ENCODE measurements around the gene TRIML2. TPM values are rescaled to one million over a fixed set of nuclear protein-coding genes. Genes with fewer than 3 reads are reported as not detected.
A peak's percentile ranks its signal among the peaks of the same experiment; 100 is the strongest.

The TRIML2 gene, protein sequence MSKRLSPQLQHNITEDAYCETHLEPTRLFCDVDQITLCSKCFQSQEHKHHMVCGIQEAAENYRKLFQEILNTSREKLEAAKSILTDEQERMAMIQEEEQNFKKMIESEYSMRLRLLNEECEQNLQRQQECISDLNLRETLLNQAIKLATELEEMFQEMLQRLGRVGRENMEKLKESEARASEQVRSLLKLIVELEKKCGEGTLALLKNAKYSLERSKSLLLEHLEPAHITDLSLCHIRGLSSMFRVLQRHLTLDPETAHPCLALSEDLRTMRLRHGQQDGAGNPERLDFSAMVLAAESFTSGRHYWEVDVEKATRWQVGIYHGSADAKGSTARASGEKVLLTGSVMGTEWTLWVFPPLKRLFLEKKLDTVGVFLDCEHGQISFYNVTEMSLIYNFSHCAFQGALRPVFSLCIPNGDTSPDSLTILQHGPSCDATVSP
- polyA plus RNA-seq (46.9 to 52.5 TPM (median 50.5 TPM) in 3 replicates), polyA minus RNA-seq (8.7 to 21.6 TPM (median 16.2 TPM) in 3 replicates)
- polyA plus RNA-seq (2011; ENCODE audit: low read depth): 11.0 TPM
- polyA plus RNA-seq (2011; cell fraction: cytosol; rRNA removed): 21.3 and 26.7 TPM in 2 replicates
- polyA plus RNA-seq (2011; cell fraction: nucleus; rRNA removed): 121 and 126 TPM in 2 replicates
- polyA plus RNA-seq (2012; ENCODE audit: low replicate concordance): 10.0 and 46.9 TPM in 2 replicates
- 10.9 TPM for polyA minus RNA-seq (2011; cell fraction: cytosol; rRNA and poly(A)+ RNA removed)
- polyA minus RNA-seq (2011; cell fraction: nucleus; rRNA and poly(A)+ RNA removed): 14.9 and 25.8 TPM in 2 replicates

DNA sequence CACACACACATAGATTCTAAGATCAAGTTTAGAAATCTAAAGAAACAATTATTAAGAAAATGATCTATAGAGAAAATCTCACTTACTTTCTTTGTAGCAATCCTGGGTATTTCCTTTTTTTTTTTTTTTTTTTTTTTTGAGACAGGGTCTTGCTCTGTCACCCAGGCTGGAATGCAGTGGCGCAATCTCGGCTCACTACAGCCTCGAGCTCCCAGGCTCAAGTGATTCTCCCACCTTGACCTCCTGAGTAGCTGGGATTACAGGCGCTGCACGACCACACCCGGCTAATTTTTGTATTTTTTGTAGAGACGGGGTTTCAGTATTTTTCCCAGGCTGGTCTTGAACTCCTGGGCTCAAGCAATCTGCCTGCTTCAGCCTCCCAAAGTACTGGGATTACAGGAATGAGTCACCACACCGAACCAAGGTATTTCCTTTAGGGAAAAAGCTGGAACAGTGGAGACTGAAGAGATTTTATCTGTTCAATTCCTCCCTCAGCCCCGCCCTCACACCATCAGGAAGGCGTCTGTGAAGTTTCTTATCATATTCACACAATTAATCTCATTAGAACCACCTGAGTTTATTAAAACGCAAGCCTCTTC is at the start of gene TRIML2:
TRIML2 (minus strand) TSS at position 447 of the 599 bp plus-strand sequence. CDS start 4,235 bp downstream, outside the sequence.
- dilution Hi-C loops (cut with MboI; ENCODE audit: extremely low pct_ligation_motif_present, low sequenced_read_pairs): no loop called here
- Histone ChIP-seq H3K4me2 (ENCODE audit: control insufficient read depth, extremely low read depth, insufficient read depth, low read depth, low read length) (peak within 1 kb of the TSS; percentile 66), H3K4me1 (ENCODE audit: control insufficient read depth, extremely low read depth, insufficient read depth, low read length) (peaks cover 15% of the 10 kb centered on the region), H4K20me1 (ENCODE audit: control insufficient read depth, extremely low read depth, insufficient read depth, low read length) (no peaks in the 10 kb centered on the region), H3K9me3 (ENCODE audit: control insufficient read depth, low read depth, low read length) (no peaks in the 10 kb centered on the region), H3K79me2 (ENCODE audit: control insufficient read depth, insufficient read depth, low read length) (peaks cover 23% of the 10 kb centered on the region), H3K27me3 (ENCODE audit: control insufficient read depth, extremely low read depth, insufficient read depth, low read length) (no peaks in the 10 kb centered on the region), H3K27ac (ENCODE audit: control insufficient read depth, insufficient read depth, low read length) (peak within 1 kb of the TSS; percentile 69), H3K36me3 (ENCODE audit: control insufficient read depth in 2 of 2, extremely low read depth in 1 of 2, insufficient read depth in 2 of 2, low read length in 2 of 2) (no peaks in the 10 kb centered on the region), H3K9ac (ENCODE audit: control insufficient read depth, extremely low read depth, insufficient read depth, low read length) (peak within 1 kb of the TSS; percentile 56), H3K4me3 (ENCODE audit: control insufficient read depth in 2 of 3, extremely low read depth in 1 of 3, insufficient read depth in 2 of 3, low read depth in 1 of 3, low read length in 3 of 3) (peak within 1 kb of the TSS in 2 of 3 experiments; percentile 31 to 79), H3K9me1 (ENCODE audit: control insufficient read depth, extremely low read depth, insufficient read depth, low read length) (no peaks in the 10 kb centered on the region), H2AFZ (ENCODE audit: control insufficient read depth, low read length) (peak within 1 kb of the TSS; percentile 33)
- peak; percentile 75 for FAIRE-seq
- TF ChIP-seq EZH2 (IDR thresholded peaks at IDR 0.05; ENCODE audit: low read length): no peak
- TF ChIP-seq, protein P1, sequence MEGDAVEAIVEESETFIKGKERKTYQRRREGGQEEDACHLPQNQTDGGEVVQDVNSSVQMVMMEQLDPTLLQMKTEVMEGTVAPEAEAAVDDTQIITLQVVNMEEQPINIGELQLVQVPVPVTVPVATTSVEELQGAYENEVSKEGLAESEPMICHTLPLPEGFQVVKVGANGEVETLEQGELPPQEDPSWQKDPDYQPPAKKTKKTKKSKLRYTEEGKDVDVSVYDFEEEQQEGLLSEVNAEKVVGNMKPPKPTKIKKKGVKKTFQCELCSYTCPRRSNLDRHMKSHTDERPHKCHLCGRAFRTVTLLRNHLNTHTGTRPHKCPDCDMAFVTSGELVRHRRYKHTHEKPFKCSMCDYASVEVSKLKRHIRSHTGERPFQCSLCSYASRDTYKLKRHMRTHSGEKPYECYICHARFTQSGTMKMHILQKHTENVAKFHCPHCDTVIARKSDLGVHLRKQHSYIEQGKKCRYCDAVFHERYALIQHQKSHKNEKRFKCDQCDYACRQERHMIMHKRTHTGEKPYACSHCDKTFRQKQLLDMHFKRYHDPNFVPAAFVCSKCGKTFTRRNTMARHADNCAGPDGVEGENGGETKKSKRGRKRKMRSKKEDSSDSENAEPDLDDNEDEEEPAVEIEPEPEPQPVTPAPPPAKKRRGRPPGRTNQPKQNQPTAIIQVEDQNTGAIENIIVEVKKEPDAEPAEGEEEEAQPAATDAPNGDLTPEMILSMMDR (optimal IDR thresholded peaks at IDR 0.05 in 1 of 3, IDR thresholded peaks at IDR 0.05 in 1 of 3, conservative IDR thresholded peaks at IDR 0.05 in 1 of 3; ENCODE audit: extremely low read depth in 1 of 3, insufficient read depth in 2 of 3, low read length in 3 of 3): no peak
- no peak for DNase-seq (ENCODE audit: low read depth, low spot score)

DNA sequence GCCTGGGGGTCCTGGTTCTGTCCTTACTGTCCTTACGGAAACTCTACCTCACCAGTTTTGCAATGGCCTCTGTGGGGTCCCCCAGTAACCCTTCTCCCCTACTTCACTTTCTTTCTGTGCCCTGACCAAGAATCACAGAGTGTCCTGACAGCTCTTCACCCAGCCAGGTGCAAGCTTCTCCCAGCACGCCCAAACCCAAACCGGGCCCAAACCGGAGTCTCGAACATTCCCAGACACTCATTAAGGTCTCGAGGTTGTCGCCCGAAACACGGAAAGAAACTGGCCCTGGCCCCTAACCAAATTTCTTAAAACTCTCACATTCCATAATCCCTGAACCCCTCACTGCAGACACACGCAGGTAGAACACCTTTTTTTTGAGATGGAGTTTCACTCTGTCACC is 48.9 kb upstream of the TRIML2 start:
- no peaks in the 10 kb centered on the region for H3K9me1 ChIP-seq (ENCODE audit: control insufficient read depth, extremely low read depth, insufficient read depth, low read length)
- H3K36me3 ChIP-seq (ENCODE audit: control insufficient read depth in 2 of 2, extremely low read depth in 1 of 2, insufficient read depth in 2 of 2, low read length in 2 of 2): no peaks in the 10 kb centered on the region
- no peaks in the 10 kb centered on the region for H3K4me1 ChIP-seq (ENCODE audit: control insufficient read depth, extremely low read depth, insufficient read depth, low read length)
- H3K9me3 ChIP-seq (ENCODE audit: control insufficient read depth, low read depth, low read length): no peaks in the 10 kb centered on the region
- no peak overlapping the region for H3K27ac ChIP-seq (ENCODE audit: control insufficient read depth, insufficient read depth, low read length)
- H3K27me3 ChIP-seq (ENCODE audit: control insufficient read depth, extremely low read depth, insufficient read depth, low read length): no peaks in the 10 kb centered on the region
- TF ChIP-seq, protein P1 (optimal IDR thresholded peaks at IDR 0.05 in 1 of 3, IDR thresholded peaks at IDR 0.05 in 1 of 3, conservative IDR thresholded peaks at IDR 0.05 in 1 of 3; ENCODE audit: extremely low read depth in 1 of 3, insufficient read depth in 2 of 3, low read length in 3 of 3): no peak
- no peak for TF ChIP-seq EZH2 (IDR thresholded peaks at IDR 0.05; ENCODE audit: low read length)
- dilution Hi-C loops (cut with MboI; ENCODE audit: extremely low pct_ligation_motif_present, low sequenced_read_pairs): no loop called here
- H4K20me1 ChIP-seq (ENCODE audit: control insufficient read depth, extremely low read depth, insufficient read depth, low read length): no peaks in the 10 kb centered on the region
- no peak for DNase-seq (ENCODE audit: low read depth, low spot score)
- no peak overlapping the region for H3K4me2 ChIP-seq (ENCODE audit: control insufficient read depth, extremely low read depth, insufficient read depth, low read depth, low read length)
- H3K79me2 ChIP-seq (ENCODE audit: control insufficient read depth, insufficient read depth, low read length): no peaks in the 10 kb centered on the region
- no peak overlapping the region for H2AFZ ChIP-seq (ENCODE audit: control insufficient read depth, low read length)
- FAIRE-seq: no peak
- H3K4me3 ChIP-seq (ENCODE audit: control insufficient read depth in 2 of 3, extremely low read depth in 1 of 3, insufficient read depth in 2 of 3, low read depth in 1 of 3, low read length in 3 of 3): no peak overlapping the region
- H3K9ac ChIP-seq (ENCODE audit: control insufficient read depth, extremely low read depth, insufficient read depth, low read length): no peak overlapping the region

Measured in keratinocyte (primary cell).